Panc1 (cell line): Measurements from ENCODE around the gene MAP6D1.

Source experiments
- CTCF ChIP-seq: fragments of 450-650 bp; IDR thresholded peaks from 2 replicates; pipeline ENCODE4 v1.5.1; 2017; ENCODE audit warnings: mild to moderate bottlenecking
- POLR2AphosphoS5 ChIP-seq: IDR thresholded peaks from 2 replicates; pipeline ENCODE4 v1.6.1; 2012; ENCODE audit warnings: mild to moderate bottlenecking, low read depth, low read length, moderate library complexity
- SIN3A ChIP-seq: IDR thresholded peaks from 2 replicates; pipeline ENCODE4 v1.6.1; 2012; ENCODE audit warnings: low read depth, mild to moderate bottlenecking, low read length, moderate library complexity, borderline replicate concordance; ENCODE audit not compliant: insufficient read depth
- TF ChIP-seq, protein P1 (sequence below), 2 experiments: IDR thresholded peaks; 2 replicates each; pipeline ENCODE4 v1.6.1; 2011 to 2012; ENCODE audit warnings: low read depth in 2 of 2, control low read depth in 1 of 2, low read length in 1 of 2, mild to moderate bottlenecking in 1 of 2, moderate library complexity in 1 of 2; ENCODE audit not compliant: insufficient read depth in 1 of 2

GRCh38 chr3:183779896-183780465 is 45.4 kb downstream of the MAP6D1 start:
- TF ChIP-seq CTCF: no peak
- no peak for TF ChIP-seq POLR2AphosphoS5
- no peak for TF ChIP-seq SIN3A
- TF ChIP-seq, protein P1, sequence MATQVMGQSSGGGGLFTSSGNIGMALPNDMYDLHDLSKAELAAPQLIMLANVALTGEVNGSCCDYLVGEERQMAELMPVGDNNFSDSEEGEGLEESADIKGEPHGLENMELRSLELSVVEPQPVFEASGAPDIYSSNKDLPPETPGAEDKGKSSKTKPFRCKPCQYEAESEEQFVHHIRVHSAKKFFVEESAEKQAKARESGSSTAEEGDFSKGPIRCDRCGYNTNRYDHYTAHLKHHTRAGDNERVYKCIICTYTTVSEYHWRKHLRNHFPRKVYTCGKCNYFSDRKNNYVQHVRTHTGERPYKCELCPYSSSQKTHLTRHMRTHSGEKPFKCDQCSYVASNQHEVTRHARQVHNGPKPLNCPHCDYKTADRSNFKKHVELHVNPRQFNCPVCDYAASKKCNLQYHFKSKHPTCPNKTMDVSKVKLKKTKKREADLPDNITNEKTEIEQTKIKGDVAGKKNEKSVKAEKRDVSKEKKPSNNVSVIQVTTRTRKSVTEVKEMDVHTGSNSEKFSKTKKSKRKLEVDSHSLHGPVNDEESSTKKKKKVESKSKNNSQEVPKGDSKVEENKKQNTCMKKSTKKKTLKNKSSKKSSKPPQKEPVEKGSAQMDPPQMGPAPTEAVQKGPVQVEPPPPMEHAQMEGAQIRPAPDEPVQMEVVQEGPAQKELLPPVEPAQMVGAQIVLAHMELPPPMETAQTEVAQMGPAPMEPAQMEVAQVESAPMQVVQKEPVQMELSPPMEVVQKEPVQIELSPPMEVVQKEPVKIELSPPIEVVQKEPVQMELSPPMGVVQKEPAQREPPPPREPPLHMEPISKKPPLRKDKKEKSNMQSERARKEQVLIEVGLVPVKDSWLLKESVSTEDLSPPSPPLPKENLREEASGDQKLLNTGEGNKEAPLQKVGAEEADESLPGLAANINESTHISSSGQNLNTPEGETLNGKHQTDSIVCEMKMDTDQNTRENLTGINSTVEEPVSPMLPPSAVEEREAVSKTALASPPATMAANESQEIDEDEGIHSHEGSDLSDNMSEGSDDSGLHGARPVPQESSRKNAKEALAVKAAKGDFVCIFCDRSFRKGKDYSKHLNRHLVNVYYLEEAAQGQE (IDR thresholded peaks at IDR 0.05; ENCODE audit: insufficient read depth in 1 of 2, low read depth in 2 of 2, low read length in 1 of 2): no peak
